GM13977 (cell line): Measurements from ENCODE around the gene EXTL1.

Experiments
- DNase-seq: peaks from one replicate; pipeline ENCODE4 v3.0.0; 2012; ENCODE audit warnings: low spot score
- CTCF ChIP-seq: IDR thresholded peaks from 2 replicates; pipeline ENCODE4 v1.5.1; 2012; ENCODE audit warnings: mild to moderate bottlenecking, control low read depth; ENCODE audit not compliant: insufficient read depth; ENCODE audit errors: extremely low read depth, missing control alignments
- in situ Hi-C: fragments of 300-500 bp; cut with MboI; formaldehyde crosslinking; loops from one replicate; pipeline ENCODE4 v1.12.0; 2022; ENCODE audit warnings: low sequenced_read_pairs, low pct_unique_long_range_greater_than_20kb, mixed read lengths, inconsistent platforms; ENCODE audit not compliant: unreplicated experiment

Gene EXTL1

GRCh38 chr1:26029054-26029863, 7.7 kb downstream of the EXTL1 start:
- no peak for TF ChIP-seq CTCF
- in situ Hi-C loops: no loop called here
- no peak for DNase-seq

GRCh38 chr1:26029864-26030481, 8.4 kb downstream of the EXTL1 start:
- in situ Hi-C loops: no loop called here
- no peak for DNase-seq
- no peak for TF ChIP-seq CTCF

GRCh38 chr1:26031196-26031595, 9.6 kb downstream of the EXTL1 start:
- no peak for TF ChIP-seq CTCF
- in situ Hi-C loops: no loop called here
- DNase-seq: no peak

GRCh38 chr1:26031611-26032220, 10.1 kb downstream of the EXTL1 start:
- TF ChIP-seq CTCF: no peak
- in situ Hi-C loops: no loop called here
- no peak for DNase-seq

GRCh38 chr1:26032656-26033357, 11.2 kb downstream of the EXTL1 start:
- DNase-seq: no peak
- in situ Hi-C loops: no loop called here
- no peak for TF ChIP-seq CTCF

GRCh38 chr1:26034504-26035202, 13.1 kb downstream of the EXTL1 start:
- TF ChIP-seq CTCF: no peak
- DNase-seq: no peak
- in situ Hi-C loops: no loop called here
